Upper lobe of right lung (tissue), 1 donor: ENCODE measurements around the gene CXCR6. TPM values are rescaled to one million over a fixed set of nuclear protein-coding genes. Genes with fewer than 3 reads are reported as not detected.

Experiments
- ATAC-seq: fragments of 200-7000 bp; cut with Tn5 transposase; one replicate; pipeline ENCODE4 v1.9.1; 2020; ENCODE audit warnings: mild to moderate bottlenecking, moderate library complexity
- DNase-seq: peaks from one replicate; pipeline ENCODE4 v3.0.0-alpha.2; 2020
- H3K27ac ChIP-seq: fragments of 200-600 bp; one replicate; pipeline ENCODE4 v1.8.0; 2022
- H3K27me3 ChIP-seq: fragments of 200-600 bp; one replicate; pipeline ENCODE4 v1.8.0; 2022; ENCODE audit warnings: mild to moderate bottlenecking
- H3K36me3 ChIP-seq: fragments of 200-600 bp; one replicate; pipeline ENCODE4 v1.8.0; 2022
- H3K4me1 ChIP-seq: fragments of 200-600 bp; one replicate; pipeline ENCODE4 v1.8.0; 2022
- H3K4me3 ChIP-seq: fragments of 200-600 bp; one replicate; pipeline ENCODE4 v1.8.0; 2022; ENCODE audit warnings: mild to moderate bottlenecking
- H3K9me3 ChIP-seq: fragments of 200-600 bp; one replicate; pipeline ENCODE4 v1.8.0; 2022
- intact Hi-C: fragments of 100-400 bp; cut with DNase I; formaldehyde crosslinking; loops from one replicate; pipeline ENCODE4 v1.11.0; 2022
- total RNA-seq: library from RNA; stranded (reverse); fragmentation: NEBNext Ultra II Directional; extraction: Animal tissue kit (Norgen Biotek cat#: 25700); gene quantifications from one replicate; pipeline ENCODE4 v1.2.1, GENCODE V29; 2021
- TF ChIP-seq, protein P1 (sequence below): fragments of 200-600 bp; IDR thresholded peaks from one replicate; pipeline ENCODE4 v1.8.0; 2022; ENCODE audit warnings: antibody characterized with exemption
- donor health status: DM: no; HTN: yes; CAD: no; lungs with severe emphysema.

The CXCR6 gene
- total RNA-seq, 1 donor from 2014 or later = 4.7 TPM

DNA sequence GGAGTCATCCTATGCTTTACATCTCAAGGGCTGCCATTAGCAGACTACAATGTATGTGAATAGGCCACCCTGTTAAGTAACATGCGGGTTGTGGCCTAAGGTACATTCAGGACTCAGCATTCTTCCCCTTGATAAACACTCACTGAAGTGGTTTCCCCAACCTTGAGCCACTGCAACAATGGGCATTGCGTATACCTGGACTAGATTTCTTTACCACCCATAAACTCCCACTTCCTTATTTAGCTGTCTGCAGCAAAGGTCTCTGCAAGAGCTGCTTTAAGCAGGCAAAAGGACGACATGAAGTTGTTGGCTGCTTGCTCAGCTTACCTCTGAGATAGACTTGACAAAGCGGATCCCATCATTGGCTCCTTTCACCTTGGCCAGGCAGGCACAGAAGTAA lies 36.1 kb downstream of the CXCR6 start:
- peak; percentile 44 for ATAC-seq

DNA sequence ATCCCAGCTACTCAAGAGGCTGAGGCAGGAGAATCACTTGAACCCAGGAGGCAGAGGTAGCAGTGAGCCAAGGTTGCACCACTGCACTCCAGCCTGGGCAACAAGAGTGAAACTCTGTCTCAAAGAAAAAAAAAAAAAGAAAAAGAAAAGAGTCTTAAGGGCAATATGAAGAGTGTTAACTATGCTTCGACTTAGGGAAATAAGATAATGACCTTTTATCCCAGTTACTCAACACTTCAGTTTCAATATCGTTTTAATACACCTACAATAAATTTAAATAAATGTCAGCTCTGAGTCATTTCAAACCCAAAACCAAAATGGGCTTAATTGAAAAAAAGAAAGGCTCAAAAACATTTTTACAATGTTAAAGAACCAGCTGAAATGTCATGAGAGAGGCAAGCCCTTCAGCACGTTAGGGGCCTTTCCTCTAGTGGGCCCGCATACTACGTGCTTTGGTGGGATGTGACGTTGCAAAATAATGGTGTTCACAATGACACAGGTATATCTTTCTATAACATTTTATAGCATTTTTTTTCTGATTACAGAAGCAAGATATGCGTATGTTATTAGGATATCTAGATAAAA lies 37.1 kb downstream of the CXCR6 start:
- ATAC-seq = no peak
- Histone ChIP-seq H3K27me3 (no peaks in the 10 kb centered on the region), H3K4me3 (no peak overlapping the region), H3K4me1 (peaks cover 11% of the 10 kb centered on the region), H3K9me3 (no peaks in the 10 kb centered on the region), H3K27ac (no peak overlapping the region), H3K36me3 (peaks cover 67% of the 10 kb centered on the region)
- intact Hi-C loops = no loop called here
- TF ChIP-seq, protein P1, sequence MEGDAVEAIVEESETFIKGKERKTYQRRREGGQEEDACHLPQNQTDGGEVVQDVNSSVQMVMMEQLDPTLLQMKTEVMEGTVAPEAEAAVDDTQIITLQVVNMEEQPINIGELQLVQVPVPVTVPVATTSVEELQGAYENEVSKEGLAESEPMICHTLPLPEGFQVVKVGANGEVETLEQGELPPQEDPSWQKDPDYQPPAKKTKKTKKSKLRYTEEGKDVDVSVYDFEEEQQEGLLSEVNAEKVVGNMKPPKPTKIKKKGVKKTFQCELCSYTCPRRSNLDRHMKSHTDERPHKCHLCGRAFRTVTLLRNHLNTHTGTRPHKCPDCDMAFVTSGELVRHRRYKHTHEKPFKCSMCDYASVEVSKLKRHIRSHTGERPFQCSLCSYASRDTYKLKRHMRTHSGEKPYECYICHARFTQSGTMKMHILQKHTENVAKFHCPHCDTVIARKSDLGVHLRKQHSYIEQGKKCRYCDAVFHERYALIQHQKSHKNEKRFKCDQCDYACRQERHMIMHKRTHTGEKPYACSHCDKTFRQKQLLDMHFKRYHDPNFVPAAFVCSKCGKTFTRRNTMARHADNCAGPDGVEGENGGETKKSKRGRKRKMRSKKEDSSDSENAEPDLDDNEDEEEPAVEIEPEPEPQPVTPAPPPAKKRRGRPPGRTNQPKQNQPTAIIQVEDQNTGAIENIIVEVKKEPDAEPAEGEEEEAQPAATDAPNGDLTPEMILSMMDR = no peak
- DNase-seq = no peak

More for the DNA sequence above, 36.1 kb downstream of the CXCR6 start:
- Histone ChIP-seq H3K27ac (peak overlapping the region; percentile 34), H3K4me3 (no peak overlapping the region), H3K36me3 (peaks cover 73% of the 10 kb centered on the region), H3K9me3 (no peaks in the 10 kb centered on the region), H3K4me1 (peaks cover 7% of the 10 kb centered on the region), H3K27me3 (no peaks in the 10 kb centered on the region)
- intact Hi-C loops = no loop called here
- DNase-seq = no peak
- TF ChIP-seq, protein P1 = no peak

DNA sequence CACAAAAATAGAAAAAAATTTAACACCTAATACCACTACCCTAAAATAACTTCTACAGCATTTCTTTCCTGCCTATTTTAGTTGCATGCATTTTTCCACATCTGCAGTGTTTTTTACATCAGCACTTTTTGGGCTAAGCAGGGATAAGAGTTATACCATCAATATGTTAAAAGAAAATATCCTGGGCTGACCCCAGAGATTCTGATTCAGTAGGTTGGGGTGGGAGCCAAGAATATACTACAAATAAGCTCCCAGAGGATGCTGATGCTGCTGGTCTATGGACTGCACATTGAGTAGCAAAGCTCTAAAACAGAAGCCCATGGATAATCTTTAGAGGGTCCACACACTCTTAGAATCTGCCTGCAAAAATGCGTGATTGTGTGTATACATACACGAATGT lies 37.6 kb downstream of the CXCR6 start:
- no peaks in the 10 kb centered on the region for H3K27me3 ChIP-seq
- no peak for DNase-seq
- H3K4me1 ChIP-seq = peaks cover 16% of the 10 kb centered on the region
- no peak overlapping the region for H3K4me3 ChIP-seq
- no peaks in the 10 kb centered on the region for H3K9me3 ChIP-seq
- TF ChIP-seq, protein P1 = no peak
- intact Hi-C loops = no loop called here
- no peak for ATAC-seq
- H3K36me3 ChIP-seq = peaks cover 62% of the 10 kb centered on the region
- no peak overlapping the region for H3K27ac ChIP-seq

DNA sequence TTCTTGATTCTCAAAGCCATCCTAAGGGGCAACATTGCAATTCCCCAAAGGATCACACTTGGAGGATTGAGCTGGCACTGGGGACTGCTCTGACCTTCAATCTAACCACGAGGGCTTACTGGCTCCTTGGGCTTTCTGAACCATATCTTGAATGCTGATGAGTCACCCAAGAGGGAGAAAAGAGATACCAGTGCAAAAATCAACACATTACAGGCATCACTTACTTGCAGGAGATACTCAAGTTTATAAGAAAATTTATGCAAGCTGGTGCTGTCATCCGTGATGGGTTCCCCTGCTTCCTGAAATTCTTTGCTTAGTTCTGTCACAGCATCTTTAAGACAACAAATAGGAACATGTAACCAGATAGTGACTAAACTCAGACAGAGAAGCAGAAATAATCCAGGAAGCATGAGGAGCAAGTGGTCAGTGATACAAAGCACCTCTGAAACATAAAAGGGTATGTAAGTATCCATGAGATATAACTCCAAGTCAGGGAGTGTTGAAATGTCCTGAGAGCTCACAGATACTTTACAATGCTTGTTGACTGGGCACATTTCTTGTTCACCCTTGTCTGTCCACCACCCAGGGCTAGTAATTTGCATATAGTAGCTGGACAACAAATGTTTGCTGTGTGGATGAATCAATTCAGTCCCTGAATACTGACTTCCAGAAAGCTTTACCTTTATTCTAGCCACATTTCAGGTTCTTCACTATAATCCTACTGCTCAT lies 38.2 kb downstream of the CXCR6 start:
- no peak for DNase-seq
- Histone ChIP-seq H3K4me3 (no peak overlapping the region), H3K9me3 (no peaks in the 10 kb centered on the region), H3K27ac (no peak overlapping the region), H3K4me1 (peaks cover 23% of the 10 kb centered on the region), H3K27me3 (no peaks in the 10 kb centered on the region), H3K36me3 (peaks cover 62% of the 10 kb centered on the region)
- intact Hi-C loops = no loop called here
- ATAC-seq = no peak
- TF ChIP-seq, protein P1 = no peak

DNA sequence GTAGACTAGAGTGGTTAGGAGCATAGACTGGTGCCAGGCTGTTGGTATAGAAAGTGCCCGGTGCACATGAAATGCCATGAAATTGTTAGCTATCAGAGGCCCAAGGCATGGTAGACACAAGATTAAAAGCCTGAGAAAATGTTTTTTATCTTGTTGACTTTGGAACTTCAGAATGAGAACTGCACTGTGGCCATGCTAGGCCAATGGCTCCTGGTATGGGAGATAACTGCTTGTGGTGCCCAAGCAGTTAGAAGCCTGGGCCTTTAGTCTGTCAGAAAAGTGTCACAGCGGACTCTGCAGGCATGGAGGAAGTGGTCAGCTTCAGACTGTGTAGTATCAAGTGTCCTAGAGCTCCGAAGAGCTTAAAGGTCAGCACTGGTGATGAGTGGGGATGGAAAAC lies 40.5 kb downstream of the CXCR6 start:
- no peak for DNase-seq
- Histone ChIP-seq H3K36me3 (peaks cover 56% of the 10 kb centered on the region), H3K4me3 (no peak overlapping the region), H3K27ac (no peak overlapping the region), H3K4me1 (peaks cover 39% of the 10 kb centered on the region), H3K27me3 (no peaks in the 10 kb centered on the region), H3K9me3 (no peaks in the 10 kb centered on the region)
- intact Hi-C loops = no loop called here
- TF ChIP-seq, protein P1 = no peak
- no peak for ATAC-seq
